Ovary (tissue), 9 donors: ENCODE data around the gene ROBO1. TPM values are rescaled to one million over a fixed set of nuclear protein-coding genes. Genes with fewer than 3 reads are reported as not detected.

ENCODE experiments used
- DNase-seq, 5 donors: peaks; one replicate each; pipeline ENCODE4 v3.0.0-alpha.2; 2019 to 2020
- H3K27ac ChIP-seq, 2 donors: fragments of 200-600 bp; one replicate each; pipeline versions ENCODE4 v1.5.1 to v1.8.0; 2019 to 2022
- H3K27me3 ChIP-seq: fragments of 200-600 bp; one replicate; pipeline ENCODE4 v1.8.0; 2022
- H3K36me3 ChIP-seq: fragments of 200-600 bp; sonication (generic); one replicate; pipeline ENCODE4 v1.5.1; 2019
- H3K4me1 ChIP-seq: one replicate; pipeline ENCODE4 v1.8.1; 2013; ENCODE audit warnings: mild to moderate bottlenecking, moderate library complexity; ENCODE audit not compliant: insufficient read depth
- H3K4me3 ChIP-seq: fragments of 200-600 bp; sonication (generic); one replicate; pipeline ENCODE4 v1.5.1; 2017
- H3K9me3 ChIP-seq, 2 donors: fragments of 200-600 bp in 1 of 2; sonication (generic) in 1 of 2; one replicate each; pipeline versions ENCODE4 v1.5.1 to v1.8.1; 2013 to 2019; ENCODE audit warnings: mild to moderate bottlenecking in 1 of 2, moderate library complexity in 1 of 2
- EP300 ChIP-seq: sonication (generic); formaldehyde crosslinking; IDR thresholded peaks from one replicate; pipeline ENCODE4 v1.6.1; 2017; ENCODE audit warnings: antibody characterized with exemption
- POLR2A ChIP-seq: fragments of 450-650 bp; IDR thresholded peaks from one replicate; pipeline ENCODE4 v1.6.1; 2017; ENCODE audit warnings: antibody characterized with exemption, mild to moderate bottlenecking, moderate library complexity
- WGBS, 3 donors: extraction: QIAGEN DNeasy Blood & Tissue Kit in 1 of 3; methylation state at CpG; one replicate each; pipeline versions ENCODE4 v1.1.5 to v1.1.7; 2013 to 2017; 5-methylcytosine and 5-hydroxymethylcytosine counted together
- intact Hi-C, 4 donors: fragments of 100-400 bp; cut with DNase I; formaldehyde crosslinking; loops; one replicate each; pipeline versions ENCODE4 v1.11.0 to v1.15.1; 2022 to 2023
- polyA plus RNA-seq, 2 donors: library from polyadenylated mRNA; stranded (reverse); fragments of 200-250 nt in 1 of 2; fragments of 350-450 nt in 1 of 2; fragmentation: Illumina TruSeq in 1 of 2; extraction: RNeasy Lipid Tissue Mini Kit (QIAGEN cat#74804) in 1 of 2; gene quantifications; one replicate each; pipeline ENCODE4 v1.2.3, GENCODE V29; 2013 to 2014
- total RNA-seq, 7 donors: library from RNA; depleted of rRNA in 2 of 7; stranded (reverse); fragments of >200 nt in 2 of 7; fragmentation: NEBNext Ultra II Directional in 3 of 7; extraction: Animal tissue kit (Norgen Biotek cat#: 25700) in 3 of 7; gene quantifications; one replicate each; pipeline versions ENCODE4 v1.1.0 to v1.2.4, GENCODE V29; 2016 to 2023
- TF ChIP-seq, protein P1 (sequence below), 3 donors: fragments of 450-650 bp in 2 of 3; fragments of 200-600 bp in 1 of 3; IDR thresholded peaks; one replicate each; pipeline versions ENCODE4 v1.5.1 to v1.8.0; 2016 to 2022; ENCODE audit warnings: antibody characterized with exemption in 3 of 3, mild to moderate bottlenecking in 1 of 3
- donor health status: DM: no; HTN: no; CAD: no; lungs with moderate emphysema.
- donor health status: DM: no; HTN: no; CAD: no.
- donor health status: Bipolar disorder and iron deficiency.
- donor health status: DM: yes; HTN: yes; CAD: no.
- donor health status: DM: no; HTN: no; CAD: no.
- donor health status: DM: yes; HTN: yes; CAD: no.

Gene ROBO1
- total and polyA plus RNA-seq, 9 donors, result 17.2 to 49.5 (median 29.0) TPM

- no peak overlapping the region for H3K4me3 ChIP-seq
- no peak overlapping the region for H3K27ac ChIP-seq
- intact Hi-C loops, result no loop called here
- no peaks in the 10 kb centered on the region for H3K36me3 ChIP-seq
- H3K27me3 ChIP-seq, result no peaks in the 10 kb centered on the region
- H3K4me1 ChIP-seq, result no peaks in the 10 kb centered on the region
- 5 to 25% (median 12%) methylated on average over 4 of the region's 4 CpGs for WGBS, 3 donors
- DNase-seq, result no peak
- TF ChIP-seq, protein P1, sequence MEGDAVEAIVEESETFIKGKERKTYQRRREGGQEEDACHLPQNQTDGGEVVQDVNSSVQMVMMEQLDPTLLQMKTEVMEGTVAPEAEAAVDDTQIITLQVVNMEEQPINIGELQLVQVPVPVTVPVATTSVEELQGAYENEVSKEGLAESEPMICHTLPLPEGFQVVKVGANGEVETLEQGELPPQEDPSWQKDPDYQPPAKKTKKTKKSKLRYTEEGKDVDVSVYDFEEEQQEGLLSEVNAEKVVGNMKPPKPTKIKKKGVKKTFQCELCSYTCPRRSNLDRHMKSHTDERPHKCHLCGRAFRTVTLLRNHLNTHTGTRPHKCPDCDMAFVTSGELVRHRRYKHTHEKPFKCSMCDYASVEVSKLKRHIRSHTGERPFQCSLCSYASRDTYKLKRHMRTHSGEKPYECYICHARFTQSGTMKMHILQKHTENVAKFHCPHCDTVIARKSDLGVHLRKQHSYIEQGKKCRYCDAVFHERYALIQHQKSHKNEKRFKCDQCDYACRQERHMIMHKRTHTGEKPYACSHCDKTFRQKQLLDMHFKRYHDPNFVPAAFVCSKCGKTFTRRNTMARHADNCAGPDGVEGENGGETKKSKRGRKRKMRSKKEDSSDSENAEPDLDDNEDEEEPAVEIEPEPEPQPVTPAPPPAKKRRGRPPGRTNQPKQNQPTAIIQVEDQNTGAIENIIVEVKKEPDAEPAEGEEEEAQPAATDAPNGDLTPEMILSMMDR (IDR thresholded peaks at IDR 0.05), result no peak
- TF ChIP-seq EP300, result no peak
- TF ChIP-seq POLR2A, result no peak
- H3K9me3 ChIP-seq, result no peaks in the 10 kb centered on the region
Measured at GRCh38 chr3:78951342-78951945, 816.4 kb downstream of the ROBO1 start.

GRCh38 chr3:78941587-78941986, 826.2 kb downstream of the ROBO1 start:
- intact Hi-C loops, result no loop called here
- WGBS, 3 donors, result 80 to 84% (median 81%) methylated on average over 2 of the region's 2 CpGs
- H3K36me3 ChIP-seq, result no peaks in the 10 kb centered on the region
- TF ChIP-seq, protein P1 (IDR thresholded peaks at IDR 0.05), result no peak
- no peak for TF ChIP-seq EP300
- TF ChIP-seq POLR2A, result no peak
- DNase-seq, result no peak
- H3K27ac ChIP-seq, result no peak overlapping the region
- no peak overlapping the region for H3K4me3 ChIP-seq
- H3K4me1 ChIP-seq, result no peaks in the 10 kb centered on the region
- H3K27me3 ChIP-seq, result no peaks in the 10 kb centered on the region
- H3K9me3 ChIP-seq, result no peaks in the 10 kb centered on the region

GRCh38 chr3:78940626-78941025, 827.2 kb downstream of the ROBO1 start:
- H3K27ac ChIP-seq, result no peak overlapping the region
- H3K36me3 ChIP-seq, result no peaks in the 10 kb centered on the region
- H3K9me3 ChIP-seq, result no peaks in the 10 kb centered on the region
- DNase-seq, result no peak
- H3K4me1 ChIP-seq, result no peaks in the 10 kb centered on the region
- 91 to 93% (median 92%) methylated on average over 4 of the region's 4 CpGs for WGBS, 3 donors
- intact Hi-C loops, result no loop called here
- no peaks in the 10 kb centered on the region for H3K27me3 ChIP-seq
- H3K4me3 ChIP-seq, result no peak overlapping the region
- TF ChIP-seq EP300 (no peak), POLR2A (no peak)
- TF ChIP-seq, protein P1 (IDR thresholded peaks at IDR 0.05), result no peak

DNA sequence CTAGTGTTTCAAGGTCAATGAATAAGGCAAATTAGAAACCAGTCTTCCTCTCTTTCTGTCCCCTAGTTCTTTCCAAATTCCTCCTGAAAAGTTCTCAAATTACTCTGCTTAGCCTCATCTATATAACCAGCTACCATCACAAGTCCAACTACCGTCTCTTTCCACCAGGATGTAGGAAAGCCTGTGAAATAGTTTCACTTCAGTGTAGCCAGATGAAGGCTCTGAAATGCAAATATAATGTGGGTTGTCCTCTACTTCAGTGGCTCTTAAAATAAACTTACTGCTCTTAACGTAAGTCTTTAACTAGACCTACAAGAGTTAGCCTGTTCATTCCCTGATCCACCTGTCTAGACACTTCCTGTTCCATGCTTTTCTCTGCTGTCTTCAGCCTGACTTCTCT, 827.7 kb downstream of the ROBO1 start:
- no peaks in the 10 kb centered on the region for H3K36me3 ChIP-seq
- DNase-seq, result no peak
- WGBS, 3 donors, result 91 to 96% (median 92%) methylated on average over 2 of the region's 2 CpGs
- no peaks in the 10 kb centered on the region for H3K27me3 ChIP-seq
- TF ChIP-seq EP300 (no peak), POLR2A (no peak)
- TF ChIP-seq, protein P1 (IDR thresholded peaks at IDR 0.05), result no peak
- no peak overlapping the region for H3K4me3 ChIP-seq
- no peaks in the 10 kb centered on the region for H3K4me1 ChIP-seq
- H3K27ac ChIP-seq, result no peak overlapping the region
- intact Hi-C loops, result no loop called here
- H3K9me3 ChIP-seq, result no peaks in the 10 kb centered on the region
